HG03159 (cell line): ENCODE results near the gene ACTR8.
"Not testable (repeated sequence)": the region's sequence is repeated elsewhere in the genome, so short reads cannot be mapped to it uniquely, and the experiment has no call there.

Source experiments
- ATAC-seq: cut with Tn5 transposase; IDR thresholded peaks from one replicate; pipeline ENCODE4 v1.9.1; 2021; ENCODE audit warnings: mild to moderate bottlenecking, moderate library complexity; ENCODE audit not compliant: unreplicated experiment

ACTR8 gene

GRCh38 chr3:53881691-53882593, at the start of gene ACTR8:
TSS of gene ACTR8 (minus strand) at chr3:53882152. CDS start at chr3:53882101, 51 bp downstream.
- ATAC-seq, result peak; percentile 88

- ATAC-seq, result not testable (repeated sequence)
Observed at GRCh38 chr3:53927208-53927872, 45.4 kb upstream of the ACTR8 start.

- ATAC-seq, result no peak
Observed at GRCh38 chr3:53921296-53921695, 39.3 kb upstream of the ACTR8 start.

GRCh38 chr3:53919741-53920140, 37.8 kb upstream of the ACTR8 start:
- no peak for ATAC-seq

GRCh38 chr3:53913401-53913800, 31.4 kb upstream of the ACTR8 start:
- no peak for ATAC-seq

GRCh38 chr3:53902711-53903110, 20.8 kb upstream of the ACTR8 start:
- ATAC-seq, result no peak

GRCh38 chr3:53902067-53902466, 20.1 kb upstream of the ACTR8 start:
- ATAC-seq, result no peak

GRCh38 chr3:53900666-53901331, 18.8 kb upstream of the ACTR8 start:
- no peak for ATAC-seq

- ATAC-seq, result no peak
Observed at GRCh38 chr3:53899750-53900149, 17.8 kb upstream of the ACTR8 start.

GRCh38 chr3:53892286-53892637, 10.3 kb upstream of the ACTR8 start:
- no peak for ATAC-seq

- ATAC-seq, result peak; percentile 95
Observed at GRCh38 chr3:53891497-53892285, 9.7 kb upstream of the ACTR8 start, which contains the start of gene SELENOK. TSS of gene SELENOK (minus strand) at chr3:53891859.

- peak; percentile 17 for ATAC-seq
Observed at GRCh38 chr3:53890726-53891475, 8.9 kb upstream of the ACTR8 start.

GRCh38 chr3:53888232-53888631, 6.3 kb upstream of the ACTR8 start:
- ATAC-seq, result no peak

- ATAC-seq, result no peak
Observed at GRCh38 chr3:53887446-53887845, 5.5 kb upstream of the ACTR8 start.

GRCh38 chr3:53885239-53885638, 3.3 kb upstream of the ACTR8 start:
- no peak for ATAC-seq

- ATAC-seq, result no peak
Observed at GRCh38 chr3:53884623-53885022, 2.7 kb upstream of the ACTR8 start.

- no peak for ATAC-seq
Observed at GRCh38 chr3:53883008-53883407, 1.1 kb upstream of the ACTR8 start.

- ATAC-seq, result no peak
Observed at GRCh38 chr3:53880396-53881345, 1.3 kb downstream of the ACTR8 start.
